ENCODE results near the gene EEF1AKMT2. TPM values are rescaled to one million over a fixed set of nuclear protein-coding genes. Genes with fewer than 3 reads are reported as not detected.

The EEF1AKMT2 gene
- total RNA-seq, 2 experiments from 2014 or later: 19.3 to 19.6 TPM

DNA sequence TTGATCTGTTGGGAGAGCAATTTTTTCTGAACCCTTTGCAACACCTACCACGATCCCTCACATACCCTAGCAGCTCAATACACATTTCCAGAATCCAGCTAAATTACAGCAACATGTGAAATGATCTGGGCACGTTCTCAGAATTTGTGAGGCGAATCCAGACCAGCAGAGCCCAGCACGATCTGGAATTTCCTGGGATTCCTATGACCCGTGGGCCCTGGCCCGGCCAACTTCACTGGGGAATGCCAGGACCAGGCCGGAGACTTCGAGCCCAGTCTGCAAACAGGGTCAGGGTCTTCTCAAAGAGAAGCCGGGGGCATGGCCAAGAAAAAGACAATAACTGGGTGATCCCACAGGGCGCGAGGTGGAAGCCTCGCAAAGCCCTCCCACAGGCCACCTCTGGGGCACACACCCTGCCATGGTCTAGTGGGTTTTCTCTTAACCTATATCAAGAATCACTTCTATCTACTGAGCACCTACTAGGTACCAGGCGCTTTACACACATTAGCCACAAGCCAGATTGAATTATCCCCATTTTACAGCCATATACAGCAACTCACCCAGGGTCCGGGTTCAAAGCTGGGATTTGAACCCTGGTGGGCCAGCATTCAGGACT, 81.3 kb downstream of the EEF1AKMT2 start:
- no peak overlapping the region for H3K4me3 Mint-ChIP-seq
- H3K4me1 Mint-ChIP-seq: peaks cover 42% of the 10 kb centered on the region
- H3K27ac Mint-ChIP-seq: no peak overlapping the region
- H3K36me3 Mint-ChIP-seq: peaks cover 8% of the 10 kb centered on the region
- no peaks in the 10 kb centered on the region for H3K27me3 Mint-ChIP-seq
- H3K9me3 Mint-ChIP-seq: no peaks in the 10 kb centered on the region
- DNase-seq: no peak

DNA sequence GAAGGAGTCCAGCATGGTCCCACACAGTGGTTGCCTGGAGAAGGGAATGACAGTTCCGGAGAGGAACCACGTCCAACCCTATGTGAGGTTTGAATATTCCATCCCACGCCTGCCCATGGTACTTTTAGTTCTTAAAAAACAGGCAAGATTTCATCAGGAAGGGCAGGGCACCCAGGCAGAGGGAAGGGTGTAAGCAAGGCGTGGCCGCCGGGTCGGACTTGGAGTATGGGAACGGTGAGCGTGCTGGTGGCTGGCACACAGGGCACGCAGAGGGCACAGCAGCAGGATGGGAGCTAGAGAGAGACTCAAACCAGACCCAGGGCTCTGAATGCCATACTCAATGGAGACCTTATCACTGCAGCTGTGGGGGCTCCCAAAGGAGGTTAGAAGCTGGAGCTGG, 81.8 kb downstream of the EEF1AKMT2 start:
- Mint-ChIP-seq H3K27me3 (no peaks in the 10 kb centered on the region), H3K36me3 (peaks cover 8% of the 10 kb centered on the region), H3K9me3 (no peaks in the 10 kb centered on the region), H3K4me3 (no peak overlapping the region), H3K27ac (no peak overlapping the region), H3K4me1 (peaks cover 41% of the 10 kb centered on the region)
- no peak for DNase-seq

DNA sequence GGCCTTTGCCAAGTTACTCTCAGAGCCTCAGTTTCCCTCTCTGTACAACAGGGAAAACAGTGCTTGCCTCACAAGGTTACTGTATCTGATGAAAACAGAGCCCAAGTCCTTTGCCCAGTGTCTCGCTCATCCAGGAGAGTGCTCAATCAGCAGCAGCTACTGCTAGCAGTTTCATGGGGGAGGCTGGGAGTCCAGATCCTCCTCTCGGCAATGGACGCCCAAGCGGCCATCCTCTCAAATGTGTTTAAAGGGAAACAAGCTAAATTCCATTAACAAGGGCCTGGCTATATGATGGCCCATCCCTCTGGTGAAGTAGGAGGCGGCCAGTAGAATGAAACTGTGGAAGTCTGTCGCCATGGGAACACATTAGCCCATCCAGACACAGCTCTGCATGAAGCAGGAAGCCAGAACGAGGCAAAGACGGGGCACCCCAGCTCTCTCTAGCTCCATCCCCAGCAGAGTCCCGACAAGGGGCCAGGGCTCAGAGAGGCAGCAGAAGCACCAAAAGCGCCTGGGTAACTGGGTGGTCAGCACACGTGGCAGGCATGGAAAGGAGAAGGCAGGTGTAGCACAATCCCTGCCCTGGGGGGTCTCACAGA, 82.7 kb downstream of the EEF1AKMT2 start:
- Mint-ChIP-seq H3K27me3 (no peaks in the 10 kb centered on the region), H3K36me3 (peaks cover 12% of the 10 kb centered on the region), H3K4me3 (no peak overlapping the region), H3K27ac (no peak overlapping the region), H3K4me1 (peaks cover 45% of the 10 kb centered on the region), H3K9me3 (no peaks in the 10 kb centered on the region)
- no peak for DNase-seq

DNA sequence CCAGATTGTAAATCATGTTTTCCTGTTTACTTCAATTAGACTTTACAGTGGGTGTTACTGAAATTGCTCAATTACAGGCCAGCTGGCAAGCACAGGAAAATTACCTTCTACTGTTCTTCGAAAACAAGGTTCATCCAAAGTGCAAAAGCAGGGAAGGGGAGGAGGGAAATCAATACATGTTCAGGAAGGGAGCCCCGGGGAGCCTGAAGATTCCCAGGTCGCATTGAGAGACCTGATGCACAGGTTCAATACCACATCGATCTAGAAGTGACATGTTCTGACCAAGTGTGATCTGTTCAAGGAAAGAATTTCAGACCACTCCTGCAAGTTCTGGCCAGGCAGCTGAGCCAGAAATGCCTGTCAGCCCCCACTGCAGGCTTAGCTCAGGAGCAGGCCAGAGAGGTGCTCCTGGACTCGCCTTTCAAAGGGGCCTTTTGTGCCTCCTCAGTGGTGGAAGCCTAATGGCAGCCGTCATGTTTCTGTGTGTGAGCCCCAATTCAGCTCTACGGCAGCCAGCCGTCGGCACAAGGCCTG, 83.4 kb downstream of the EEF1AKMT2 start:
- H3K9me3 Mint-ChIP-seq: no peaks in the 10 kb centered on the region
- peaks cover 41% of the 10 kb centered on the region for H3K4me1 Mint-ChIP-seq
- H3K36me3 Mint-ChIP-seq: peaks cover 12% of the 10 kb centered on the region
- H3K4me3 Mint-ChIP-seq: no peak overlapping the region
- DNase-seq: no peak
- no peaks in the 10 kb centered on the region for H3K27me3 Mint-ChIP-seq
- no peak overlapping the region for H3K27ac Mint-ChIP-seq

Other genes with a start within 250 kb of the EEF1AKMT2 start
- 1 to 10 TPM; 8.7 to 9.6 TPM for gene FAM53B, start 47.5 kb downstream of the EEF1AKMT2 start, total RNA-seq
- gene ABRAXAS2, start 9.9 kb upstream of the EEF1AKMT2 start, total RNA-seq: 10 to 100 TPM; 20.3 to 21.1 TPM
- 10 to 100 TPM; 11.5 to 12.6 TPM for gene ZRANB1, start 150.2 kb upstream of the EEF1AKMT2 start, total RNA-seq